GM19395 (cell line): ENCODE data around the gene THOP1.

Source experiments
- ATAC-seq: cut with Tn5 transposase; IDR thresholded peaks from one replicate; pipeline ENCODE4 v1.9.1; 2021; ENCODE audit warnings: mild to moderate bottlenecking, moderate library complexity; ENCODE audit not compliant: unreplicated experiment

THOP1 gene

DNA sequence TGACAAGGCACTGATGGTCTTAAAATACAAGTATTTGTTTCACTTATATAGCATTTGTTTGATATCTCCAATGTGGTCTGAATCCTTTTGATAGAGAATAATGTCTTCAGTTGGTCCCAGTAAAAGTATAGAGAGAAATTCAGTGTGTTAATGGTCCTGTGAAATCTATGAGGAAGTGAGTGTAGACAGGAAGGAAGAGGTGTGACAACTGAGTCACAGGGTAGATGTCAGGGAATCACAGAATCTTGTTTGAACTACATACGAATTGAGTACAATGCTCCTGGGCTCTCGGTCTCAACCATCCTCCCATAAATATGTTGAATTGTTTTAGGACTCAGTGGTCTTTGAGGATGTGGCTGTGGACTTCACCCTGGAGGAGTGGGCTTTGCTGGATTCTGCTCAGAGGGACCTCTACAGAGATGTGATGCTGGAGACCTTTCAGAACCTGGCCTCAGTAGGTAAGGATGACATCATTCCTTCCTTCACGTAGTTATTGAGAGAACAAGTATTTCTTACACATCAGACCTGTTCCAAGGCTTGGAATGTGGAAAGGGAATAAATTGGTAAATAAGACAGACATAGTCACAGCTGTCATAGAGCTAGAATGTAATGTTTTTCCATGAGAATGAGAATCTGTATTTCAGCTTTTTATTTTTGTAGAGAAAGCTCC, 65.1 kb downstream of the THOP1 start:
- no peak for ATAC-seq

DNA sequence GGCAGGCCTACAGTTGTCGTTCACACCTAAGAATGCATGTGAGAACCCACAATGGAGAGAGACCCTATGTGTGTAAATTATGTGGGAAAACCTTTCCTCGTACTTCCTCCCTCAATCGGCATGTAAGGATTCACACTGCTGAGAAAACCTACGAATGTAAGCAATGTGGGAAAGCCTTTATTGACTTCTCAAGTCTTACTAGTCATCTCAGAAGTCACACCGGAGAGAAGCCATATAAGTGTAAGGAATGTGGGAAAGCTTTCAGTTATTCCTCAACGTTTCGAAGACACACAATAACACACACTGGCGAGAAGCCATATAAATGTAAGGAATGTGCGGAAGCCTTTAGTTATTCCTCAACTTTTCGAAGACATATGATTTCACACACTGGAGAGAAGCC, 67.3 kb downstream of the THOP1 start:
- ATAC-seq = no peak

GRCh38 chr19:2853015-2853606, 67.8 kb downstream of the THOP1 start:
- ATAC-seq = no peak

DNA sequence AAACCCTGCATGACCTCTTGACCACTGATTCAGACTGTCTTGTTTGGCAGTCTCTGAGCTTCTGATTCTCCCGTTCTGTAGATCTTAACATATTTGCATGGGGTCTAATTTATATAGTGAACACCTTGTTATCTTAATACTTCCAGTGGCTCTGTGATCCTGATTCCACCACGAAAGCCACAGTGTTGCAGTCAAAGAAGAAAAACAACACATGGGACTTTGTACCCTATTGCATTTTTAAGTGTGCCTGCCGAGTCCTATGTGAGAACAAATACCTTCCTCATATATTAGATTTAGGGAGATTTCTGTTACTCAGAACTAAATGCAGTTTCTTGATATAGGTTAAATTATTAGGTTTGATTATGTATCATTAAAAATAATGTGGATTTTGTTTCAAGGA, 69.5 kb downstream of the THOP1 start:
- no peak for ATAC-seq

- ATAC-seq = no peak
Measured at GRCh38 chr19:2856457-2857050, 71.3 kb downstream of the THOP1 start.

GRCh38 chr19:2858864-2859263, 73.6 kb downstream of the THOP1 start:
- ATAC-seq = no peak

DNA sequence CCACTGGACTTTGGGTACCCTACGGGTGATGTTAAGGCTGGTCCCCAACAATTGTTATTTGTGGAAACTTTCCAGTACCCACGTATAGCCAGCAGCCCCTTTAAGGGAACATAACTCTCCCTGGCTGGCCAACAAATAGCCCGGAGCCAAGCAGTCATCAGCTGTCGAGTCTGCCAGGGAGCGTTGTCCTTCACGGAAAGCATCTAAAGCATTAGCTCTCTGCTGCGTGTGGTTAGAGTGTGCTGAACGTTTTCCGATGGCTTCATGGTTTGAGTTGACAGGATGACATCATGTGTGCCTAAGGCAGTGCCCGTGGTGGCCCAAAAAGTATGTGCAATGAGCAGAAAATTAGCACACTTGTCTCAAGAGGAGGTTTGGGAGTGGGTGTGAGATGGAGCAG, 78.5 kb downstream of the THOP1 start:
- no peak for ATAC-seq
